Breast epithelium (tissue), 3 donors: ENCODE data around the gene PDGFD.

Experiments used
- POLR2AphosphoS5 ChIP-seq, 3 donors: sonication (generic); formaldehyde crosslinking; IDR thresholded peaks; one replicate each; pipeline ENCODE4 v1.6.1; 2017; ENCODE audit warnings: antibody characterized with exemption in 3 of 3
- TF ChIP-seq, protein P1 (sequence below), 3 donors: fragments of 450-650 bp; IDR thresholded peaks; one replicate each; pipeline ENCODE4 v1.5.1; 2016 to 2017; ENCODE audit warnings: antibody characterized with exemption in 3 of 3, mild to moderate bottlenecking in 3 of 3, moderate library complexity in 3 of 3

- TF ChIP-seq, protein P1, sequence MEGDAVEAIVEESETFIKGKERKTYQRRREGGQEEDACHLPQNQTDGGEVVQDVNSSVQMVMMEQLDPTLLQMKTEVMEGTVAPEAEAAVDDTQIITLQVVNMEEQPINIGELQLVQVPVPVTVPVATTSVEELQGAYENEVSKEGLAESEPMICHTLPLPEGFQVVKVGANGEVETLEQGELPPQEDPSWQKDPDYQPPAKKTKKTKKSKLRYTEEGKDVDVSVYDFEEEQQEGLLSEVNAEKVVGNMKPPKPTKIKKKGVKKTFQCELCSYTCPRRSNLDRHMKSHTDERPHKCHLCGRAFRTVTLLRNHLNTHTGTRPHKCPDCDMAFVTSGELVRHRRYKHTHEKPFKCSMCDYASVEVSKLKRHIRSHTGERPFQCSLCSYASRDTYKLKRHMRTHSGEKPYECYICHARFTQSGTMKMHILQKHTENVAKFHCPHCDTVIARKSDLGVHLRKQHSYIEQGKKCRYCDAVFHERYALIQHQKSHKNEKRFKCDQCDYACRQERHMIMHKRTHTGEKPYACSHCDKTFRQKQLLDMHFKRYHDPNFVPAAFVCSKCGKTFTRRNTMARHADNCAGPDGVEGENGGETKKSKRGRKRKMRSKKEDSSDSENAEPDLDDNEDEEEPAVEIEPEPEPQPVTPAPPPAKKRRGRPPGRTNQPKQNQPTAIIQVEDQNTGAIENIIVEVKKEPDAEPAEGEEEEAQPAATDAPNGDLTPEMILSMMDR (IDR thresholded peaks at IDR 0.05) = no peak
- TF ChIP-seq POLR2AphosphoS5 (IDR thresholded peaks at IDR 0.05) = no peak
Measured at GRCh38 chr11:104041792-104042191, 122.2 kb downstream of the PDGFD start.
